PC-9 (cell line): Measurements from ENCODE around the gene TBPL1.

ENCODE experiments used
- CTCF ChIP-seq: fragments of 200-600 bp; sonication (generic); conservative IDR thresholded peaks from 2 replicates; pipeline ENCODE4 v1.6.1; 2017; ENCODE audit warnings: mixed run types, antibody characterized with exemption, mild to moderate bottlenecking, moderate library complexity
- EZH2 ChIP-seq: fragments of 200-600 bp; sonication (generic); IDR thresholded peaks from 2 replicates; pipeline ENCODE4 v1.8.0; 2017; ENCODE audit warnings: antibody characterized with exemption, low read depth

- TF ChIP-seq CTCF (no peak), EZH2 (no peak)
These were observed 69.6 kb downstream of the TBPL1 start for GRCh38 chr6:134022650-134023049.
